Measurements from ENCODE around the gene UGGT1.

- TF ChIP-seq GATA2 (IDR thresholded peaks at IDR 0.05; ENCODE audit: low read depth, low read length) = no peak
- TF ChIP-seq GATA3 (IDR thresholded peaks at IDR 0.05; ENCODE audit: low read depth, low read length) = no peak
Observed at GRCh38 chr2:128084757-128085156, 6.2 kb upstream of the UGGT1 start.

Measured in SH-SY5Y (cell line).